HG03196 (cell line): ENCODE data around the gene OSBPL6.
"Not testable (repeated sequence)": the region's sequence is repeated elsewhere in the genome, so short reads cannot be mapped to it uniquely, and the experiment has no call there.

Experiments
- ATAC-seq: cut with Tn5 transposase; IDR thresholded peaks from one replicate; pipeline ENCODE4 v1.9.1; 2021; ENCODE audit not compliant: unreplicated experiment

OSBPL6 gene

GRCh38 chr2:178296394-178297090 is 102.2 kb downstream of the OSBPL6 start:
- ATAC-seq = no peak

- no peak for ATAC-seq
These were observed 102.7 kb downstream of the OSBPL6 start for GRCh38 chr2:178297091-178297411.

- no peak for ATAC-seq
These were observed 104.5 kb downstream of the OSBPL6 start for GRCh38 chr2:178298785-178299212.

- no peak for ATAC-seq
These were observed 107.4 kb downstream of the OSBPL6 start for GRCh38 chr2:178301649-178302238.

GRCh38 chr2:178304333-178304732 is 110.0 kb downstream of the OSBPL6 start:
- ATAC-seq = no peak

GRCh38 chr2:178306352-178307073 is 112.2 kb downstream of the OSBPL6 start:
- ATAC-seq = peak; percentile 92

- no peak for ATAC-seq
These were observed 113.3 kb downstream of the OSBPL6 start for GRCh38 chr2:178307650-178308049.

GRCh38 chr2:178309541-178309940 is 115.2 kb downstream of the OSBPL6 start:
- ATAC-seq = no peak

GRCh38 chr2:178315078-178315477 is 120.8 kb downstream of the OSBPL6 start:
- no peak for ATAC-seq

GRCh38 chr2:178315488-178315948 is 121.2 kb downstream of the OSBPL6 start:
- no peak for ATAC-seq

GRCh38 chr2:178317811-178318210 is 123.5 kb downstream of the OSBPL6 start:
- ATAC-seq = no peak

- ATAC-seq = no peak
These were observed 125.8 kb downstream of the OSBPL6 start for GRCh38 chr2:178320011-178320585.

- ATAC-seq = no peak
These were observed 127.8 kb downstream of the OSBPL6 start for GRCh38 chr2:178322068-178322467.

- ATAC-seq = not testable (repeated sequence)
These were observed 129.0 kb downstream of the OSBPL6 start for GRCh38 chr2:178323331-178323730.

GRCh38 chr2:178324077-178324476 is 129.8 kb downstream of the OSBPL6 start:
- no peak for ATAC-seq

- ATAC-seq = no peak
These were observed 131.0 kb downstream of the OSBPL6 start for GRCh38 chr2:178325268-178325667.

- no peak for ATAC-seq
These were observed 133.2 kb downstream of the OSBPL6 start for GRCh38 chr2:178327516-178327915.

- ATAC-seq = no peak
These were observed 133.7 kb downstream of the OSBPL6 start for GRCh38 chr2:178328037-178328436.

GRCh38 chr2:178330175-178331017 is 136.1 kb downstream of the OSBPL6 start:
- no peak for ATAC-seq

- ATAC-seq = no peak
These were observed 137.4 kb downstream of the OSBPL6 start for GRCh38 chr2:178331474-178332432.
